ENCODE data around the gene HNRNPUL1.

The HNRNPUL1 gene

DNA sequence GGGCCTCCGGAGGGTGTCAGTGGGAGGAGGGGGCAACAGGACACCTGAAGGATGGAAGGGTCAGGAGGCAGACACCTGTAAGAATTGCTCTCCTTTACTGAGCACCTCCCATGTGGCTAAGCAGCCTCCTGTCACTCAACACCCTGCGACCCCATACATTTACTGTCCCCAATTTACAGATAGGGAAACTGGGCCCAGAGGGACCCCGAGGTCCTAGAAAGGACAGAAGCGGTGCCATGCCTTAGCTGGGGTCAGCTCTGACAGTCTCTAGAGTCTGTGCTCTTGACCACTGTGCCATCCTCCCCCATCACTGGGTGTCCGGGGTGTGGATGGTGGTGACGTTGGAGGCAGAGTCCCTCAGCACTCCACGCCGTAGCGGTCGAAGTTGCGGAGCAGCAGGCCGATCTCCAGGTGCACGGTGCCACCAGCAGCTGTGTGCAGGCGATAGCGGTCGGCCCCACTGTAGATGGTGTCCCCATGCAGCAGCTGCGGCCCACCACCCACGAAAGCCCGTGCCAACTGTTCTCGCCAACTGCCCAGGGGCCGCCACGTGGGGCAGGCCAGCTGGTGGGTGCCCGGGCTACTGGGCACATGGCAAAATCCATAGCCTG lies 90.3 kb downstream of the HNRNPUL1 start:
- peaks cover 10% of the 10 kb centered on the region for H3K27me3 ChIP-seq (ENCODE audit: insufficient read depth, low read depth, severe bottlenecking)
- peak overlapping the region; percentile 57 for H3K4me3 ChIP-seq (ENCODE audit: low read depth, low read length)
- no peak for DNase-seq
- no peaks in the 10 kb centered on the region for H3K36me3 ChIP-seq
- no peak overlapping the region for H3K27ac ChIP-seq
- H3K9me3 ChIP-seq (ENCODE audit: severe bottlenecking): no peaks in the 10 kb centered on the region
- TF ChIP-seq, protein P1, sequence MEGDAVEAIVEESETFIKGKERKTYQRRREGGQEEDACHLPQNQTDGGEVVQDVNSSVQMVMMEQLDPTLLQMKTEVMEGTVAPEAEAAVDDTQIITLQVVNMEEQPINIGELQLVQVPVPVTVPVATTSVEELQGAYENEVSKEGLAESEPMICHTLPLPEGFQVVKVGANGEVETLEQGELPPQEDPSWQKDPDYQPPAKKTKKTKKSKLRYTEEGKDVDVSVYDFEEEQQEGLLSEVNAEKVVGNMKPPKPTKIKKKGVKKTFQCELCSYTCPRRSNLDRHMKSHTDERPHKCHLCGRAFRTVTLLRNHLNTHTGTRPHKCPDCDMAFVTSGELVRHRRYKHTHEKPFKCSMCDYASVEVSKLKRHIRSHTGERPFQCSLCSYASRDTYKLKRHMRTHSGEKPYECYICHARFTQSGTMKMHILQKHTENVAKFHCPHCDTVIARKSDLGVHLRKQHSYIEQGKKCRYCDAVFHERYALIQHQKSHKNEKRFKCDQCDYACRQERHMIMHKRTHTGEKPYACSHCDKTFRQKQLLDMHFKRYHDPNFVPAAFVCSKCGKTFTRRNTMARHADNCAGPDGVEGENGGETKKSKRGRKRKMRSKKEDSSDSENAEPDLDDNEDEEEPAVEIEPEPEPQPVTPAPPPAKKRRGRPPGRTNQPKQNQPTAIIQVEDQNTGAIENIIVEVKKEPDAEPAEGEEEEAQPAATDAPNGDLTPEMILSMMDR (IDR thresholded peaks at IDR 0.05; ENCODE audit: low read depth, low read length): no peak

DNA sequence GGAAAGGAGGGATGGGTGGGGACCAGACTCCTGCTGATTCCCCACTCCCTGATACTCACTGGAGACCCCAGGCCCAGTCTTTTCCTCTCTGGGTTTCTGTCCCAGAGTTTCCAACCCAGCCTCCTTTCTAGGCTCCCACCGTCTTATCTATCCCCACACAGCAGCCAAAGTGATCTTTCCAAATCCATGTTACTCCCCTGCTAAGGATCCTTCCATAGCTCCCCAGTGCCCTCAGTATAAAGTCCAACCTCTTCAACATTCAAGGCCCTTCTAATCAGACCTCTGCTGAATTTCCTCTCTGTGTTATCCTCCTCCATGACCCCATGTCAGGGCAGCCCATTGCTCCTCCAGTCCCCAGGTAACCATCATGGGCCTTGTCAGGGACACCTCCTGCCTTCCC lies 90.9 kb downstream of the HNRNPUL1 start:
- no peak for DNase-seq
- Histone ChIP-seq H3K36me3 (no peaks in the 10 kb centered on the region), H3K27me3 (ENCODE audit: insufficient read depth, low read depth, severe bottlenecking) (peaks cover 10% of the 10 kb centered on the region), H3K4me3 (ENCODE audit: low read depth, low read length) (no peak overlapping the region), H3K27ac (no peak overlapping the region), H3K9me3 (ENCODE audit: severe bottlenecking) (no peaks in the 10 kb centered on the region)
- TF ChIP-seq, protein P1 (IDR thresholded peaks at IDR 0.05; ENCODE audit: low read depth, low read length): no peak

DNA sequence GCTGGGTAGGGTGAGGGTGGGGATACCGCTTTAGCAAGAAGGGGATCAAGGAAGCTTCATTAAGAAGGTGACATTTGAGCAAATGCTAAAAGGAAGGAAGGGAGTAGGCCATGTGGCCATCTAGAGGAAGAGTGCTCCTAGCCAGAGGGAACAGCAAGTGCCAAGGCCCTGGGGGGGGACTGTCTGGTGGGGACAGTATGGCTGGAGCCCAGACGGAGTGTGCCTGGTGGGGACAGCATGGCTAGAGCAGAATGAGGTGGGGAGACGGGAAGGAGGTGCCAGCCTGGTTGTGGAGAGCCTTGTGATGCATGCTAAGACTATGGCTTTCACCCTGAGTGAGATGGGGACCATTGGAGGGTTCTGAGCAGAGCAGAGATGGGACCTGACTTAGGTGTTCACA lies 91.6 kb downstream of the HNRNPUL1 start:
- Histone ChIP-seq H3K27me3 (ENCODE audit: insufficient read depth, low read depth, severe bottlenecking) (peaks cover 10% of the 10 kb centered on the region), H3K9me3 (ENCODE audit: severe bottlenecking) (no peaks in the 10 kb centered on the region), H3K4me3 (ENCODE audit: low read depth, low read length) (no peak overlapping the region), H3K36me3 (no peaks in the 10 kb centered on the region), H3K27ac (no peak overlapping the region)
- TF ChIP-seq, protein P1 (IDR thresholded peaks at IDR 0.05; ENCODE audit: low read depth, low read length): no peak
- no peak for DNase-seq

DNA sequence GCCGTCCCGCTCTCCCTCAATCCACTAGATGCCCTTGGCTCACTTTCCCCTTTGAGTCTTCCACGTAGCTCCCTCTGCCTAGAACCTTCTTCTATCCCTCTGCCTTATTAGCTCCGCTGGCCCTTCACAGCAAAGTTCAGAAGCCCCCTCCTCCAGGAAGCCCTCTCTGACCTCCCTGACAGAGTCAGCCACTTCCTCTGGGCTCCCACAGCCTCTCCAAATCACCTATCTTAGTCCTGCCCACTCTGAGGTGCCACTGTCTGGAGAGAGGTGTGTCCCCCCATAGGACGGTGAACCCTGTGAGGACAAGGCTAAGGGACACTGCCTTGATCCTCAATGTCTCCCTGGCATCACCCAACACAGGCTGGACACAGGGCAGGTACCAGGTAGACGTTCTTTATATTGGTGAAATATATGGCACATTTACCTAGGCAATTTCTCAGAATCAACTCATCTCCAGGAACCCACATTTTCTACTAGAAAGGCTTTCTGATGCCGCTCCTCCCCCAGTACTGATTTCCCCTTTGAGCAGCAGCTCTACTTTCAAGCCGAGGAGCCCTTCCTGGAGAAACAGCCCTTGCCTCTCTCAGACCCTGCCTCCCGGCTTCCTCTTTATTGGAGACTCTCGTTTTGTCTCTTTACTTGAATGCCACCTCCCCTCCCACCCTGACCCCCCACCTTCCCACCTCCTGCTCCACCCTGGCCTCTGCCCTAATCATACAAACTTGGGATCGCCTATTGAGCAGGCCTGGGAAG lies 93.0 kb downstream of the HNRNPUL1 start:
- peaks cover 5% of the 10 kb centered on the region for H3K27me3 ChIP-seq (ENCODE audit: insufficient read depth, low read depth, severe bottlenecking)
- H3K4me3 ChIP-seq (ENCODE audit: low read depth, low read length): no peak overlapping the region
- TF ChIP-seq, protein P1 (IDR thresholded peaks at IDR 0.05; ENCODE audit: low read depth, low read length): no peak
- no peaks in the 10 kb centered on the region for H3K36me3 ChIP-seq
- H3K9me3 ChIP-seq (ENCODE audit: severe bottlenecking): no peaks in the 10 kb centered on the region
- DNase-seq: no peak
- H3K27ac ChIP-seq: no peak overlapping the region
